ENCODE measurements around the gene ANKZF1. TPM values are rescaled to one million over a fixed set of nuclear protein-coding genes. Genes with fewer than 3 reads are reported as not detected.

The ANKZF1 gene
- total and polyA plus RNA-seq, 8 donors: 27.8 to 263 (median 49.7) TPM

DNA sequence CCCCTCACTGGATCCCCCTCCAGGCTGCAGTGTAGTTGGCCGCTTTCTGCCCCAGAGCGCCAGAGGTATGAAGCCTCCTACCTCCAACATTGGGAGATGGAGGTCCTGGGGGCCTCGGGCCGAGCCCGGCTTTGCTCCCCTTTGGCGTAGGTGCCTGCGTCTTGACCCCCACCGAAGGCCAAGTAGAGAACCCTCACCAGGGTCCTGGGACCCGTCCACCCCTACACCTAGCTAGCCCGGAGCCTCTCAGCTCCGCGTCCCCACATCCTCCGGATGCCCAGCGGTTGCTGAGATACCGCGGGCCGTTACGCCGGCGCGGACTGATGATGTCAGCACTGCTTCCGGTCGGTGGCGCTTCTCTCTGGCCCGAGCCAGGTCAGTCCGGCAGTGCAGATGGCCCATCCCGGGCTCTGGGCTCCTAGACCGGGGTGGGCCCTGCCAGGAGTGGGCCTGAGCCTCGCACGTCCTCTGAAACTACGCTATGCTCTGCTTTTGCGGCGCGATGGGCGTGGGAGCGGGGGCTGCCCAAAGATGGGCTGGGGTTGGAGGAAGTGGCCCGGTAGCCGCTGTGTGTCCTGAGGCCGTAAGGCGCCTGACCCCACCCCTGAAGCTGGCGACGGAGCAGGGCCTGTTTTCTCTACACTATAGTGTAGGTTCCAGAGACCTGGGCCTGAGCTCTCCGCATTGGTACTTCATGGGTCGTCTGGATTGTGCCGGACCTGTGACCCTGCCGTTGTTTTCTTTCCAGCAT lies 15.7 kb downstream of the ANKZF1 start, which contains the start of the genes GLB1L and STK16:
TSS of gene GLB1L (minus strand) at position 297 of the 751 bp plus-strand sequence. CDS start 1,871 bp downstream, outside the sequence.
TSS of gene STK16 (plus strand) at position 332 of the 751 bp plus-strand sequence. CDS start 521 bp downstream, outside the sequence.
- intact Hi-C loops (cut with DNase I; ENCODE audit: low total_unique reads): no loop called here
- TF ChIP-seq CTCF (IDR thresholded peaks at IDR 0.05) (no peak), POLR2AphosphoS5 (IDR thresholded peaks at IDR 0.05) (peak; percentile 97 to 99 (median 98)), POLR2A (IDR thresholded peaks at IDR 0.05) (peak in 2 of 4 donors; percentile 54 to 71)
- H3K4me1 ChIP-seq: peaks cover 43 to 60% (median 58%) of the 10 kb centered on the region in 4 donors
- peak; percentile 96 to 98 for DNase-seq
- WGBS, 5 donors: 0 to 7% (median 1%) methylated on average over 8 to 46 of the region's 46 CpGs
- peaks cover 2 to 29% (median 16%) of the 10 kb centered on the region in 4 donors for H3K36me3 ChIP-seq
- peak within 1 kb of the TSS; percentile 91 to 98 (median 97) for H3K27ac ChIP-seq
- no peaks in the 10 kb centered on the region for H3K9me3 ChIP-seq
- no peaks in the 10 kb centered on the region for H3K27me3 ChIP-seq
- H3K4me3 ChIP-seq: peak within 1 kb of the TSS; percentile 77 to 95 (median 82)

DNA sequence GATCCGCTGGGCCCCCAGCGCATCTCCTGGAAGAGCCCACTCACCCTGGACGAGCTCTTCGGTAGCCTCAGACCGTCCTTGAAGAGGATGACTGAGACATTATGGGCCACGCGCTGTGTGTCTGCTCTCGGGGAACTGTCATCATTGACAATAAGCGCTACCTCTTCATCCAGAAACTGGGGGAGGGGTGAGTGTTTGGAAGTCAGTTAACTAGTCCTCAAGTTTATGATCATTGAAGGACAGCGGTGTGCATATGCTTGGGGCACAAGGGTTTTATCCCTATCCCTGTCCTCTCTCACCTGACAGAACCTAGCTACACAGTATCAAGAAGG lies 16.3 kb downstream of the ANKZF1 start:
- no peak for DNase-seq
- Histone ChIP-seq H3K9me3 (no peaks in the 10 kb centered on the region), H3K4me1 (peaks cover 49 to 65% (median 63%) of the 10 kb centered on the region in 4 donors), H3K27me3 (no peaks in the 10 kb centered on the region), H3K36me3 (peaks cover 8 to 34% (median 22%) of the 10 kb centered on the region in 4 donors), H3K27ac (peak overlapping the region; percentile 91 to 98 (median 97)), H3K4me3 (peak overlapping the region; percentile 77 to 95 (median 82))
- TF ChIP-seq POLR2A (IDR thresholded peaks at IDR 0.05) (no peak), POLR2AphosphoS5 (IDR thresholded peaks at IDR 0.05) (no peak)
- WGBS, 5 donors: 11 to 18% (median 16%) methylated on average over 6 to 10 of the region's 10 CpGs
- intact Hi-C loops (cut with DNase I; ENCODE audit: low total_unique reads): no loop called here

GRCh38 chr2:219246559-219246958 lies 17.0 kb downstream of the ANKZF1 start:
- intact Hi-C loops (cut with DNase I; ENCODE audit: low total_unique reads): no loop called here
- no peak for DNase-seq
- peak overlapping the region in 4 of 5 donors; percentile 94 to 98 (median 98) for H3K27ac ChIP-seq
- H3K4me3 ChIP-seq: no peak overlapping the region
- peaks cover 55 to 72% (median 70%) of the 10 kb centered on the region in 4 donors for H3K4me1 ChIP-seq
- no peaks in the 10 kb centered on the region for H3K27me3 ChIP-seq
- peaks cover 14 to 41% (median 28%) of the 10 kb centered on the region in 4 donors for H3K36me3 ChIP-seq
- TF ChIP-seq POLR2AphosphoS5 (IDR thresholded peaks at IDR 0.05) (no peak), POLR2A (IDR thresholded peaks at IDR 0.05) (no peak), CTCF (IDR thresholded peaks at IDR 0.05) (no peak), EP300 (IDR thresholded peaks at IDR 0.05) (no peak)
- H3K9me3 ChIP-seq: no peaks in the 10 kb centered on the region
- WGBS, 5 donors: 90 to 96% (median 94%) methylated on average over 10 of the region's 10 CpGs

- Histone ChIP-seq H3K9me3 (no peaks in the 10 kb centered on the region), H3K36me3 (peaks cover 14 to 43% (median 28%) of the 10 kb centered on the region in 4 donors), H3K27me3 (no peaks in the 10 kb centered on the region), H3K27ac (peak overlapping the region; percentile 86 to 98 (median 94)), H3K4me3 (peak overlapping the region in 2 of 4 donors; percentile 26 to 41), H3K4me1 (peaks cover 67 to 86% (median 84%) of the 10 kb centered on the region in 4 donors)
- WGBS, 5 donors: 81 to 85% (median 82%) methylated on average over 14 to 17 of the region's 17 CpGs
- TF ChIP-seq POLR2AphosphoS5 (IDR thresholded peaks at IDR 0.05) (peak in 2 of 3 donors; percentile 38 to 55), POLR2A (IDR thresholded peaks at IDR 0.05) (no peak)
- DNase-seq: peak; percentile 31 to 57
- intact Hi-C loops (cut with DNase I; ENCODE audit: low total_unique reads): no loop called here
Measured at GRCh38 chr2:219247678-219248642, 18.4 kb downstream of the ANKZF1 start.

GRCh38 chr2:219248845-219249202 lies 19.2 kb downstream of the ANKZF1 start:
- H3K36me3 ChIP-seq: peaks cover 14 to 43% (median 28%) of the 10 kb centered on the region in 4 donors
- DNase-seq: no peak
- WGBS, 5 donors: 39 to 53% (median 46%) methylated on average over 2 of the region's 2 CpGs
- peaks cover 73 to 95% (median 91%) of the 10 kb centered on the region in 4 donors for H3K4me1 ChIP-seq
- H3K27me3 ChIP-seq: no peaks in the 10 kb centered on the region
- TF ChIP-seq POLR2AphosphoS5 (IDR thresholded peaks at IDR 0.05): no peak
- TF ChIP-seq POLR2A (IDR thresholded peaks at IDR 0.05): no peak
- TF ChIP-seq CTCF (IDR thresholded peaks at IDR 0.05): no peak
- H3K27ac ChIP-seq: peak overlapping the region; percentile 86 to 98 (median 94)
- intact Hi-C loops (cut with DNase I; ENCODE audit: low total_unique reads): no loop called here
- no peaks in the 10 kb centered on the region for H3K9me3 ChIP-seq
- H3K4me3 ChIP-seq: peak overlapping the region; percentile 1 to 41 (median 22)
